Breast epithelium (tissue), 4 donors: ENCODE results near the gene MAGEF1. TPM values are rescaled to one million over a fixed set of nuclear protein-coding genes. Genes with fewer than 3 reads are reported as not detected.

Source experiments
- DNase-seq, 2 donors: peaks; one replicate each; pipeline ENCODE4 v3.0.0-alpha.2; 2019; ENCODE audit warnings: low spot score in 2 of 2
- H3K27ac ChIP-seq, 2 donors: fragments of 200-600 bp; sonication (generic) in 1 of 2; one replicate each; pipeline ENCODE4 v1.5.1; 2016 to 2019; ENCODE audit warnings: mild to moderate bottlenecking in 1 of 2
- H3K27me3 ChIP-seq, 2 donors: fragments of 200-600 bp; sonication (generic) in 1 of 2; one replicate each; pipeline versions ENCODE4 v1.5.1 to v1.6.0; 2017 to 2019; ENCODE audit warnings: control low read depth in 1 of 2, mild to moderate bottlenecking in 1 of 2
- H3K36me3 ChIP-seq: fragments of 200-600 bp; one replicate; pipeline ENCODE4 v1.5.1; 2019
- H3K4me1 ChIP-seq, 2 donors: fragments of 200-600 bp; sonication (generic); one replicate each; pipeline ENCODE4 v1.5.1; 2016 to 2019; ENCODE audit warnings: control low read depth in 1 of 2
- H3K4me3 ChIP-seq, 3 donors: fragments of 200-600 bp; sonication (generic); 1 replicate in 2 of 3; 2 replicates in 1 of 3; pipeline ENCODE4 v1.5.1; 2016 to 2019; ENCODE audit warnings: mild to moderate bottlenecking in 3 of 3, moderate library complexity in 2 of 3
- H3K9me3 ChIP-seq, 2 donors: fragments of 200-600 bp; sonication (generic) in 1 of 2; one replicate each; pipeline ENCODE4 v1.5.1; 2016 to 2019; ENCODE audit warnings: control low read depth in 1 of 2
- CTCF ChIP-seq, 3 donors: fragments of 450-650 bp; IDR thresholded peaks; one replicate each; pipeline ENCODE4 v1.5.1; 2016 to 2017; ENCODE audit warnings: antibody characterized with exemption in 3 of 3, mild to moderate bottlenecking in 3 of 3, moderate library complexity in 3 of 3
- POLR2A ChIP-seq: fragments of 450-650 bp; IDR thresholded peaks from one replicate; pipeline ENCODE4 v1.6.1; 2016; ENCODE audit warnings: antibody characterized with exemption, mild to moderate bottlenecking, moderate library complexity
- POLR2AphosphoS5 ChIP-seq, 3 donors: sonication (generic); formaldehyde crosslinking; IDR thresholded peaks; one replicate each; pipeline ENCODE4 v1.6.1; 2017; ENCODE audit warnings: antibody characterized with exemption in 3 of 3
- intact Hi-C: fragments of 100-400 bp; cut with DNase I; formaldehyde crosslinking; loops from one replicate; pipeline ENCODE4 v1.15.1; 2023; ENCODE audit warnings: low total_unique reads
- total RNA-seq, 3 donors: library from RNA; depleted of rRNA; stranded (reverse); fragments of >200 nt; gene quantifications; one replicate each; pipeline ENCODE4 v1.1.0, GENCODE V29; 2016

The MAGEF1 gene
- total RNA-seq, 3 donors from 2014 or later: 16.5 to 40.4 (median 38.3) TPM

- Histone ChIP-seq H3K4me1 (no peaks in the 10 kb centered on the region), H3K4me3 (no peak overlapping the region), H3K27ac (no peak overlapping the region), H3K36me3 (no peaks in the 10 kb centered on the region), H3K27me3 (no peaks in the 10 kb centered on the region), H3K9me3 (no peaks in the 10 kb centered on the region)
- no peak for DNase-seq
- TF ChIP-seq CTCF (IDR thresholded peaks at IDR 0.05): no peak
- TF ChIP-seq POLR2A: no peak
- no peak for TF ChIP-seq POLR2AphosphoS5 (IDR thresholded peaks at IDR 0.05)
- intact Hi-C loops: no loop called here
Measured at GRCh38 chr3:184719709-184720108, 7.8 kb upstream of the MAGEF1 start.

GRCh38 chr3:184718431-184718830 lies 6.6 kb upstream of the MAGEF1 start:
- Histone ChIP-seq H3K27me3 (no peaks in the 10 kb centered on the region), H3K4me1 (no peaks in the 10 kb centered on the region), H3K4me3 (no peak overlapping the region), H3K9me3 (no peaks in the 10 kb centered on the region), H3K27ac (peak overlapping the region in 1 of 2 donors; percentile 14), H3K36me3 (no peaks in the 10 kb centered on the region)
- no peak for TF ChIP-seq POLR2A
- TF ChIP-seq POLR2AphosphoS5 (IDR thresholded peaks at IDR 0.05): no peak
- no peak for TF ChIP-seq CTCF (IDR thresholded peaks at IDR 0.05)
- DNase-seq: no peak
- intact Hi-C loops: no loop called here

GRCh38 chr3:184717399-184717983 lies 5.6 kb upstream of the MAGEF1 start:
- Histone ChIP-seq H3K9me3 (no peaks in the 10 kb centered on the region), H3K4me1 (no peaks in the 10 kb centered on the region), H3K4me3 (no peak overlapping the region), H3K27me3 (no peaks in the 10 kb centered on the region), H3K36me3 (no peaks in the 10 kb centered on the region), H3K27ac (peak overlapping the region; percentile 81 to 83)
- no peak for TF ChIP-seq POLR2A
- no peak for DNase-seq
- intact Hi-C loops: no loop called here

- Histone ChIP-seq H3K27me3 (no peaks in the 10 kb centered on the region), H3K27ac (peak overlapping the region; percentile 81 to 83), H3K4me1 (no peaks in the 10 kb centered on the region), H3K9me3 (no peaks in the 10 kb centered on the region), H3K36me3 (no peaks in the 10 kb centered on the region), H3K4me3 (no peak overlapping the region)
- intact Hi-C loops: no loop called here
- TF ChIP-seq POLR2AphosphoS5 (IDR thresholded peaks at IDR 0.05) (no peak), POLR2A (no peak), CTCF (IDR thresholded peaks at IDR 0.05) (no peak)
- no peak for DNase-seq
Measured at GRCh38 chr3:184716622-184717398, 4.9 kb upstream of the MAGEF1 start.

GRCh38 chr3:184715943-184716621 lies 4.2 kb upstream of the MAGEF1 start:
- H3K27me3 ChIP-seq: no peaks in the 10 kb centered on the region
- no peak for DNase-seq
- TF ChIP-seq CTCF (IDR thresholded peaks at IDR 0.05) (no peak), POLR2AphosphoS5 (IDR thresholded peaks at IDR 0.05) (no peak), POLR2A (no peak)
- no peaks in the 10 kb centered on the region for H3K9me3 ChIP-seq
- peak overlapping the region; percentile 81 to 83 for H3K27ac ChIP-seq
- H3K4me3 ChIP-seq: no peak overlapping the region
- intact Hi-C loops: no loop called here
- H3K4me1 ChIP-seq: no peaks in the 10 kb centered on the region
- H3K36me3 ChIP-seq: no peaks in the 10 kb centered on the region
